HG03095 (cell line): Measurements from ENCODE around the gene ZNF70.

Experiments
- ATAC-seq: cut with Tn5 transposase; IDR thresholded peaks from one replicate; pipeline ENCODE4 v1.9.1; 2021; ENCODE audit warnings: moderate library complexity; ENCODE audit not compliant: unreplicated experiment

ZNF70 gene

GRCh38 chr22:23779731-23780130 lies 28.8 kb upstream of the ZNF70 start:
- no peak for ATAC-seq

- no peak for ATAC-seq
Measured at GRCh38 chr22:23779083-23779482, 28.2 kb upstream of the ZNF70 start.

GRCh38 chr22:23778577-23778900 lies 27.6 kb upstream of the ZNF70 start:
- no peak for ATAC-seq

GRCh38 chr22:23777776-23778576 lies 27.1 kb upstream of the ZNF70 start:
- no peak for ATAC-seq

GRCh38 chr22:23775779-23776375 lies 25.0 kb upstream of the ZNF70 start:
- ATAC-seq = no peak

- no peak for ATAC-seq
Measured at GRCh38 chr22:23774922-23775436, 24.1 kb upstream of the ZNF70 start.

- ATAC-seq = no peak
Measured at GRCh38 chr22:23774114-23774921, 23.4 kb upstream of the ZNF70 start.

- no peak for ATAC-seq
Measured at GRCh38 chr22:23773483-23774113, 22.7 kb upstream of the ZNF70 start.

- ATAC-seq = no peak
Measured at GRCh38 chr22:23772649-23773473, 21.9 kb upstream of the ZNF70 start, which contains the start of gene MMP11. Gene MMP11, plus strand, starts transcription at chr22:23772849. Its CDS starts 22 bp downstream, at chr22:23772871.

- ATAC-seq = no peak
Measured at GRCh38 chr22:23772315-23772648, 21.4 kb upstream of the ZNF70 start.

GRCh38 chr22:23769321-23769965 lies 18.5 kb upstream of the ZNF70 start:
- no peak for ATAC-seq

GRCh38 chr22:23767673-23768548 lies 17.0 kb upstream of the ZNF70 start, which contains the start of gene CHCHD10:
Gene CHCHD10, minus strand, starts transcription at chr22:23767972. Its CDS starts 98 bp downstream, at chr22:23767874.
- no peak for ATAC-seq

GRCh38 chr22:23767303-23767672 lies 16.4 kb upstream of the ZNF70 start:
- ATAC-seq = no peak

GRCh38 chr22:23764899-23765881 lies 14.3 kb upstream of the ZNF70 start:
- no peak for ATAC-seq

- ATAC-seq = no peak
Measured at GRCh38 chr22:23763954-23764353, 13.0 kb upstream of the ZNF70 start.

- ATAC-seq = no peak
Measured at GRCh38 chr22:23763579-23763945, 12.7 kb upstream of the ZNF70 start.

GRCh38 chr22:23762842-23763578 lies 12.1 kb upstream of the ZNF70 start, which contains the start of gene C22orf15:
Gene C22orf15, plus strand, starts transcription at chr22:23762990. Its CDS starts 317 bp downstream, at chr22:23763307.
- ATAC-seq = no peak
